K562 (cell line): ENCODE measurements around the gene TMCO4. TPM values are rescaled to one million over a fixed set of nuclear protein-coding genes. Genes with fewer than 3 reads are reported as not detected.

Source experiments
- ATAC-seq: fragments of 200-7000 bp; cut with Tn5 transposase; 3 replicates; pipeline ENCODE4 v1.9.1; 2020; ENCODE audit warnings: moderate library complexity
- BruUV-seq: library from RNA; stranded (reverse); fragments of 400-500 nt; replicated peaks from 2 replicates; lab custom pipeline; 2021; lab: Mats Ljungman, UMichigan
- CTCF ChIA-PET: fragments of 300-600 bp; formaldehyde crosslinking; extraction: SDS; loops from one replicate; lab custom pipeline; 2021; ENCODE audit warnings: low intra/inter-chr PET ratio; lab: Yijun Ruan, JAX
- POLR2A ChIA-PET: fragments of 300-600, 350-650 bp; sonication (Branson Sonifier 250); formaldehyde crosslinking; extraction: SDS; loops from one replicate; lab custom pipeline; 2021; ENCODE audit warnings: antibody characterized with exemption, inconsistent platforms; lab: Yijun Ruan, JAX
- DNase-seq, 4 experiments: peaks; one replicate each; pipeline versions ENCODE4 v3.0.0 to v3.0.0-alpha.2; 2011 to 2018; ENCODE audit warnings: low spot score in 3 of 4, mixed read lengths in 3 of 4; ENCODE audit errors: extremely low read depth in 1 of 4
- FAIRE-seq: peaks from 2 replicates; lab custom pipeline; 2011; peaks lifted over from hg19 to GRCh38; lab: Jason Lieb, UNC
- H2AFZ ChIP-seq: 2 replicates; pipeline ENCODE4 v1.6.0; 2011; ENCODE audit warnings: low read depth, low read length, control low read depth, inconsistent platforms
- H3K27ac ChIP-seq: fragments of 200-600 bp; 3 replicates; pipeline ENCODE4 v1.8.0; 2011; ENCODE audit warnings: low read depth, mild to moderate bottlenecking, control low read depth, inconsistent platforms, low read length, moderate library complexity, mixed read lengths; ENCODE audit errors: extremely low read depth
- H3K27me3 ChIP-seq, 2 experiments: fragments of 300-600 bp in 1 of 2; 2 replicates in 1 of 2; 3 replicates in 1 of 2; pipeline versions ENCODE4 v1.6.0 to v1.8.0; 2011; ENCODE audit warnings: inconsistent platforms in 2 of 2, low read length in 2 of 2, mild to moderate bottlenecking in 1 of 2, mixed read lengths in 1 of 2, moderate library complexity in 1 of 2; ENCODE audit not compliant: control insufficient read depth in 2 of 2, insufficient read depth in 2 of 2
- H3K36me3 ChIP-seq: fragments of 300-600 bp; 3 replicates; pipeline ENCODE4 v1.8.0; 2011; ENCODE audit warnings: mild to moderate bottlenecking, low read length, inconsistent platforms; ENCODE audit not compliant: control insufficient read depth, insufficient read depth
- H3K4me1 ChIP-seq, 2 experiments: fragments of 200-600 bp in 1 of 2; replicated peaks in 1 of 2; 2 replicates in 1 of 2; 3 replicates in 1 of 2; pipeline versions ENCODE4 v1.5.1 to v1.8.0; 2011; ENCODE audit warnings: inconsistent platforms in 2 of 2, low read length in 2 of 2, mild to moderate bottlenecking in 1 of 2, mixed read lengths in 1 of 2, moderate library complexity in 1 of 2; ENCODE audit not compliant: control insufficient read depth in 2 of 2, insufficient read depth in 2 of 2
- H3K4me2 ChIP-seq: 2 replicates; pipeline ENCODE4 v1.6.1; 2011; ENCODE audit warnings: low read length, control low read depth, inconsistent platforms, mixed read lengths; ENCODE audit not compliant: insufficient read depth
- H3K4me3 ChIP-seq: fragments of 200-600 bp; sonication (generic), shearing (Covaris generic); 2 replicates; pipeline ENCODE4 v1.5.1; 2016; ENCODE audit warnings: control low read depth, inconsistent platforms
- H3K79me2 ChIP-seq: fragments of 200-600 bp; 3 replicates; pipeline ENCODE4 v1.8.0; 2011; ENCODE audit warnings: low read length, inconsistent platforms; ENCODE audit not compliant: control insufficient read depth, insufficient read depth
- H3K9ac ChIP-seq, 2 experiments: 2 replicates each; pipeline versions ENCODE4 v1.6.0 to v1.6.1; 2011; ENCODE audit warnings: low read depth in 2 of 2, low read length in 2 of 2, control low read depth in 1 of 2, inconsistent platforms in 1 of 2, mild to moderate bottlenecking in 1 of 2, mixed read lengths in 1 of 2; ENCODE audit not compliant: insufficient read depth in 1 of 2
- H3K9me1 ChIP-seq: one replicate; pipeline ENCODE4 v1.6.0; 2011; ENCODE audit warnings: inconsistent platforms, mild to moderate bottlenecking, low read length, moderate library complexity; ENCODE audit not compliant: control insufficient read depth, insufficient read depth
- H3K9me3 ChIP-seq: replicated peaks from 2 replicates; pipeline ENCODE4 v1.5.1; 2011; ENCODE audit warnings: low read depth, low read length, inconsistent platforms; ENCODE audit not compliant: control insufficient read depth, insufficient read depth
- H4K20me1 ChIP-seq: replicated peaks from 2 replicates; pipeline ENCODE4 v1.6.1; 2011; ENCODE audit warnings: low read length, inconsistent platforms, mixed read lengths; ENCODE audit not compliant: control insufficient read depth, insufficient read depth
- CBX5 ChIP-seq: IDR thresholded peaks from 2 replicates; pipeline ENCODE4 v1.6.1; 2014; ENCODE audit warnings: low read depth, borderline replicate concordance
- DMBX1 ChIP-seq: fragments of 250-450 bp; sonication (Bioruptor Pico); IDR thresholded peaks from 2 replicates; pipeline ENCODE4 v1.8.0; 2022; ENCODE audit warnings: inconsistent platforms, mild to moderate bottlenecking, moderate library complexity, borderline replicate concordance
- ESRRB ChIP-seq: fragments of 250-450 bp; sonication (Bioruptor Pico); IDR thresholded peaks from 2 replicates; pipeline ENCODE4 v1.5.0; 2020; ENCODE audit warnings: mild to moderate bottlenecking, moderate library complexity, borderline replicate concordance
- FIP1L1 ChIP-seq: fragments of 200-400 bp; formaldehyde crosslinking; IDR thresholded peaks from 2 replicates; pipeline ENCODE4 v1.6.1; 2018; ENCODE audit warnings: mild to moderate bottlenecking, low read depth, low read length; ENCODE audit not compliant: poor library complexity, severe bottlenecking
- HDGF ChIP-seq: fragments of 450-650 bp; IDR thresholded peaks from 2 replicates; pipeline ENCODE4 v1.6.1; 2016
- RBM17 ChIP-seq: fragments of 200-400 bp; formaldehyde crosslinking; IDR thresholded peaks from 2 replicates; pipeline ENCODE4 v1.6.1; 2017; ENCODE audit warnings: low read depth, mild to moderate bottlenecking, low read length, borderline replicate concordance
- RBM22 ChIP-seq: fragments of 200-400 bp; formaldehyde crosslinking; IDR thresholded peaks from 2 replicates; pipeline ENCODE4 v1.6.1; 2018; ENCODE audit warnings: low read length, low read depth; ENCODE audit not compliant: poor library complexity, severe bottlenecking
- SRSF3 ChIP-seq: fragments of 200-400 bp; formaldehyde crosslinking; IDR thresholded peaks from 2 replicates; pipeline ENCODE4 v1.6.1; 2016; ENCODE audit warnings: mild to moderate bottlenecking, low read length, moderate library complexity; ENCODE audit not compliant: insufficient read depth
- UBTF ChIP-seq, 2 experiments: IDR thresholded peaks; 2 replicates each; pipeline ENCODE4 v1.6.1; 2012; ENCODE audit warnings: improper control_type of control experiment in 2 of 2, low read depth in 2 of 2, low read length in 2 of 2, borderline replicate concordance in 1 of 2
- ZFP1 ChIP-seq: fragments of 450-650 bp; formaldehyde crosslinking; IDR thresholded peaks from 2 replicates; pipeline ENCODE4 v1.4.0; 2020; ENCODE audit warnings: mild to moderate bottlenecking, mixed read lengths
- ZNF146 ChIP-seq: IDR thresholded peaks from one replicate; pipeline ENCODE4 v1.6.1; 2018; ENCODE audit warnings: missing compliant biosample characterization; ENCODE audit not compliant: unreplicated experiment
- ZNF589 ChIP-seq: fragments of 200-800 bp; sonication (Bioruptor generic); IDR thresholded peaks from 2 replicates; pipeline ENCODE4 v1.6.1; 2016; ENCODE audit warnings: low read depth, missing genetic modification characterization, missing compliant biosample characterization
- ZNF766 ChIP-seq: fragments of 200-800 bp; sonication (Bioruptor generic); conservative IDR thresholded peaks from 2 replicates; pipeline ENCODE4 v1.6.1; 2016; ENCODE audit warnings: missing genetic modification characterization, missing compliant biosample characterization
- ZNF785 ChIP-seq: fragments of 250-450 bp; sonication (Bioruptor Pico); IDR thresholded peaks from 2 replicates; pipeline ENCODE4 v1.4.0; 2020; ENCODE audit warnings: mild to moderate bottlenecking
- WGBS: fragments of 100-300 bp; shearing (Covaris generic); methylation state at CpG from one replicate; pipeline ENCODE4 v1.1.6; 2016; ENCODE audit warnings: low coverage, mixed read lengths; ENCODE audit not compliant: insufficient coverage; ENCODE audit errors: missing lambda C conversion rate; 5-methylcytosine and 5-hydroxymethylcytosine counted together
- in situ Hi-C: fragments of 300-500 bp; cut with MboI; formaldehyde crosslinking; loops from 4 replicates; pipeline ENCODE4 v1.15.0; 2018; ENCODE audit warnings: inconsistent platforms, mixed read lengths
- intact Hi-C: fragments of 100-400 bp; cut with micrococcal nuclease; formaldehyde crosslinking; loops from 2 replicates; pipeline ENCODE4 v1.14.2; 2022
- polyA plus RNA-seq, 8 experiments: library from polyadenylated mRNA; depleted of rRNA in 4 of 8; stranded (reverse) in 5 of 8; unstranded in 3 of 8; fragments of >200 nt; fragmentation: Nextera tagmentation in 2 of 8; fragmentation: Illumina TruSeq in 1 of 8; extraction: Ambion mirVana in 2 of 8; extraction: Trizol in 1 of 8; gene quantifications; 2 replicates each; pipeline versions ENCODE4 v1.2.1 to v1.2.3, GENCODE V29; 2011 to 2014; ENCODE audit warnings: inconsistent platforms in 1 of 8, missing spikeins in 1 of 8
- total RNA-seq, 7 experiments: library from RNA; depleted of rRNA in 6 of 7; stranded (reverse); fragments of >200 nt in 6 of 7; fragmentation: Illumina TruSeq in 2 of 7; extraction: Trizol in 2 of 7; gene quantifications; 2 replicates each; pipeline versions ENCODE4 v1.2.1 to v1.2.3, GENCODE V29; 2011 to 2021; ENCODE audit warnings: low replicate concordance in 1 of 7
- TF ChIP-seq, protein P1 (sequence below): fragments of 200-800 bp; sonication (Bioruptor generic); IDR thresholded peaks from 2 replicates; pipeline ENCODE4 v1.6.1; 2017; ENCODE audit warnings: missing genetic modification characterization, missing compliant biosample characterization

TMCO4 gene
- total and polyA plus RNA-seq, 9 of the 15 experiments (the other 6 are each of a cell fraction or from before 2014, with no cell fraction given) = 0.06 to 2.1 (median 1.2) TPM

DNA sequence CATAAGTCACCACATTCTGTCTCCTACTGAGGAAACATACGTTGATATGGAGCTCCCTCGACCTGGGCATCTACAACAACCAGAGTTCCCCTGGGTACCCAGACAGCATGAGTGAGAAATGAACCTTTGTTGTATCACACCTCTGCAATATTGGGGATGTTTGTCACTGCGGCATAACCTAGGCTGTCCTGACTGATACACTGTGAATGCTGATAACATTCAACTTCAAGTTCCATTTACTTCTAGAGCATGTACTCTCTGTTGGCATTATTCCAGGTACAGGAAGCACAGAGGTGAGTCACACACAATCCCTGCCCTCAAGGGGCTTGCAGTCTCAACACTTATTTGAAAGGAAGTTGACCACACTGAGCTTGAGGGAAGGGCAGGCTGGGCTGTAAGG, 69.5 kb downstream of the TMCO4 start (continued):
- TF ChIP-seq UBTF (IDR thresholded peaks at IDR 0.05; ENCODE audit: borderline replicate concordance in 1 of 2, low read depth in 2 of 2, low read length in 2 of 2) = no peak

- Histone ChIP-seq H3K9me3 (peaks cover 5% of the 10 kb centered on the region), H3K4me2 (no peak overlapping the region), H3K79me2 (no peaks in the 10 kb centered on the region), H3K27ac (no peak overlapping the region), H3K27me3 (peaks cover 3 to 56% of the 10 kb centered on the region in 2 experiments), H4K20me1 (no peaks in the 10 kb centered on the region; the same call in 1 of the 2 replicates), H3K4me3 (no peak overlapping the region), H3K36me3 (no peaks in the 10 kb centered on the region), H3K4me1 (no peaks in the 10 kb centered on the region), H2AFZ (no peak overlapping the region), H3K9me1 (no peaks in the 10 kb centered on the region), H3K9ac (no peak overlapping the region)
- no TSS peak for BruUV-seq
- ChIA-PET POLR2A (interaction anchor here (0.6 to 1.9 kb wide), 6 partner anchors 9 to 178 kb away, joined by 3 to 5 read pairs (median 3); no protein-coding TSS in a partner anchor), CTCF (no interaction called here)
- in situ Hi-C loops (no loop called here), intact Hi-C loops (no loop called here)
- FAIRE-seq (no peak), ATAC-seq (no peak), DNase-seq (no peak)
- under 1% methylated on average over 5 of the region's 5 CpGs for WGBS
- no peak for TF ChIP-seq ZFP1 (CRISPR knock-in tag)
- TF ChIP-seq CBX5 = no peak
- TF ChIP-seq ZNF766 (CRISPR knock-in tag) = no peak
- no peak for TF ChIP-seq ESRRB (CRISPR knock-in tag)
- TF ChIP-seq RBM17 = no peak
- TF ChIP-seq ZNF785 (CRISPR knock-in tag) = no peak
- TF ChIP-seq SRSF3 = no peak
- TF ChIP-seq ZNF589 (CRISPR knock-in tag) = no peak
- TF ChIP-seq HDGF = no peak
- TF ChIP-seq, protein P1, sequence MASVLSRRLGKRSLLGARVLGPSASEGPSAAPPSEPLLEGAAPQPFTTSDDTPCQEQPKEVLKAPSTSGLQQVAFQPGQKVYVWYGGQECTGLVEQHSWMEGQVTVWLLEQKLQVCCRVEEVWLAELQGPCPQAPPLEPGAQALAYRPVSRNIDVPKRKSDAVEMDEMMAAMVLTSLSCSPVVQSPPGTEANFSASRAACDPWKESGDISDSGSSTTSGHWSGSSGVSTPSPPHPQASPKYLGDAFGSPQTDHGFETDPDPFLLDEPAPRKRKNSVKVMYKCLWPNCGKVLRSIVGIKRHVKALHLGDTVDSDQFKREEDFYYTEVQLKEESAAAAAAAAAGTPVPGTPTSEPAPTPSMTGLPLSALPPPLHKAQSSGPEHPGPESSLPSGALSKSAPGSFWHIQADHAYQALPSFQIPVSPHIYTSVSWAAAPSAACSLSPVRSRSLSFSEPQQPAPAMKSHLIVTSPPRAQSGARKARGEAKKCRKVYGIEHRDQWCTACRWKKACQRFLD (CRISPR knock-in tag) = no peak
- no peak for TF ChIP-seq ZNF146 (CRISPR knock-in tag)
- TF ChIP-seq DMBX1 (CRISPR knock-in tag) = no peak
- no peak for TF ChIP-seq FIP1L1
- no peak for TF ChIP-seq RBM22
Measured at GRCh38 chr1:19728413-19729145, 71.1 kb downstream of the TMCO4 start.
